ENCODE results near the gene MCOLN3. TPM values are rescaled to one million over a fixed set of nuclear protein-coding genes. Genes with fewer than 3 reads are reported as not detected.

MCOLN3 gene
- total and polyA plus RNA-seq, 5 donors = 9.0 to 18.9 (median 15.2) TPM

DNA sequence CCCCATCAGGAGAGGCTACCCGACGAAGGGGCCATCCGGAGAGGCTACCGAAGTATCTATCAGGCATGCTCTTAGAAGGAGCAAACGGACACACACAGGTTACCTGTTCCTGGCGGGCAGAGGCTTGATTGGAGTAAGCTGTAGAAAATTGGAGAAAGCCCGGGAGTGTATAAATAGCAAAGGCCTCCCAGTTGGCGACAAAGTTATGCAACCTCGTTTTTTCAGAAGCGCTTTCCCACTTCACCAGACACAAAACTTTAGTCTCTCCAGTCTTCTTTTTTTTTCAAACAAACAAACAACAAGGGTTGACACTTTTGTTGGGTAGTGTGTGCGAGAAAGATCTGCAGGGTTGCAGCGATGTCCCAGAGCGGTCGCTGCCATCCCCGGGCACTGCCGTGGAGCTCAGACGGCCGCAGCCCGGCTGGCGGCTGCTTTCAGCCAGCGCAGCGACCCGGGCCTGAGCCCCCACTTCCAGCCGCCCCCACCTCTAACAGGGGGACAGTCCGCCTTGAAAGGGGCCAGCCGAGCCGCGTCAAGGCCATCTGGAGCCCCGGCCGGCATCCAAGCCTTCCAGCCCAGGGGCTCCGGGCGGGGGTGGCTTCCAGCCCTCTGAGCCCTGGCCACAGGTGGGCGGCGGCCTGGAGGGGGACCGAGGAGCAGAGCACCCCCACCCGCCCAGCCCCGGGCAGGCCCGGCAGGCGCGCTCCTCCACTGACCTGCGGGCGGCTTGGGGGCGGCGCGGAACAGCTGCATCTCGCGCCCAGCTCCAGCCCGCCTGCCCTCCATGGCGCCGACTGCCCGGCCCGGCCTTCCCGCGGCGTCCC is 616 bp downstream of the MCOLN3 start:
- WGBS = 4% methylated on average over 53 of the region's 55 CpGs
- DNase-seq (peak in 2 of 3 donors; percentile 60 to 62), ATAC-seq (peak; percentile 72 to 77)
- peak overlapping the region; percentile 64 for H3K4me3 ChIP-seq (ENCODE audit: low read length)
- no peaks in the 10 kb centered on the region for H3K27me3 ChIP-seq (ENCODE audit: control insufficient read depth, insufficient read depth)
- H3K4me1 ChIP-seq (ENCODE audit: control insufficient read depth, insufficient read depth, low read length) = peaks cover 5% of the 10 kb centered on the region
- no peak overlapping the region for H3K27ac ChIP-seq (ENCODE audit: low read length)
- H3K9me3 ChIP-seq (ENCODE audit: control insufficient read depth, low read length) = no peaks in the 10 kb centered on the region
- intact Hi-C loops (cut with DNase I) = no loop called here

GRCh38 chr1:85047144-85047471 is 1.2 kb downstream of the MCOLN3 start:
- intact Hi-C loops (cut with DNase I) = no loop called here
- H3K4me3 ChIP-seq (ENCODE audit: low read length) = peak overlapping the region; percentile 64
- 36% methylated on average over 12 of the region's 12 CpGs for WGBS
- DNase-seq (no peak), ATAC-seq (peak; percentile 17 to 29)
- no peaks in the 10 kb centered on the region for H3K27me3 ChIP-seq (ENCODE audit: control insufficient read depth, insufficient read depth)
- no peak overlapping the region for H3K27ac ChIP-seq (ENCODE audit: low read length)
- H3K9me3 ChIP-seq (ENCODE audit: control insufficient read depth, low read length) = no peaks in the 10 kb centered on the region
- peaks cover 5% of the 10 kb centered on the region for H3K4me1 ChIP-seq (ENCODE audit: control insufficient read depth, insufficient read depth, low read length)

DNA sequence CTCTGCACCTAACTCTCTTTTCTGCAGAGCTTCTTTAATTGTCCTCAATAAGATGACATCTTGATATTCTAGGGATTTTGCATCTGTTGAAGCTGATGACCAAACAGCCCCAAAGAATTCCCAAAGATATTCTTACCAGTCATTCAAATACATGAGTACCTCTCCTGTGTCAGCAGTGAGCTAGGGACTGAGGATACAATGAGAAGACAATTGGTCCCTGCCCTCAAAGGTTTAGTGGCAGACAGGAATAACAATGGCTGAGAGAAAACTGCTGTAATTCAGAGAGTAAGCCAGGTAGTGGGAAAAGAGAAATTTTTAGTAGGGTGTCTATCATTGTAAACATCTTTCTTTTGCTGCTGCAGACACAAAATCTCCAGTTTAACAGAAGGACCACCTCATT is 5.9 kb downstream of the MCOLN3 start:
- no peaks in the 10 kb centered on the region for H3K9me3 ChIP-seq (ENCODE audit: control insufficient read depth, low read length)
- ATAC-seq = no peak
- H3K27me3 ChIP-seq (ENCODE audit: control insufficient read depth, insufficient read depth) = no peaks in the 10 kb centered on the region
- no peak for DNase-seq
- H3K27ac ChIP-seq (ENCODE audit: low read length) = no peak overlapping the region
- intact Hi-C loops (cut with DNase I) = no loop called here
- H3K4me1 ChIP-seq (ENCODE audit: control insufficient read depth, insufficient read depth, low read length) = peaks cover 2% of the 10 kb centered on the region
- no peak overlapping the region for H3K4me3 ChIP-seq (ENCODE audit: low read length)

GRCh38 chr1:85041793-85042192 is 6.5 kb downstream of the MCOLN3 start:
- Histone ChIP-seq H3K9me3 (ENCODE audit: control insufficient read depth, low read length) (no peaks in the 10 kb centered on the region), H3K27ac (ENCODE audit: low read length) (no peak overlapping the region), H3K4me1 (ENCODE audit: control insufficient read depth, insufficient read depth, low read length) (no peaks in the 10 kb centered on the region), H3K4me3 (ENCODE audit: low read length) (no peak overlapping the region), H3K27me3 (ENCODE audit: control insufficient read depth, insufficient read depth) (no peaks in the 10 kb centered on the region)
- DNase-seq (no peak), ATAC-seq (no peak)
- 87% methylated on average over 5 of the region's 5 CpGs for WGBS
- intact Hi-C loops (cut with DNase I) = no loop called here

GRCh38 chr1:85033221-85033620 is 15.1 kb downstream of the MCOLN3 start:
- 67% methylated on average over 2 of the region's 2 CpGs for whole genome bisulfite sequencing
- H3K27ac ChIP-seq (ENCODE audit: low read length) = no peak overlapping the region

DNA sequence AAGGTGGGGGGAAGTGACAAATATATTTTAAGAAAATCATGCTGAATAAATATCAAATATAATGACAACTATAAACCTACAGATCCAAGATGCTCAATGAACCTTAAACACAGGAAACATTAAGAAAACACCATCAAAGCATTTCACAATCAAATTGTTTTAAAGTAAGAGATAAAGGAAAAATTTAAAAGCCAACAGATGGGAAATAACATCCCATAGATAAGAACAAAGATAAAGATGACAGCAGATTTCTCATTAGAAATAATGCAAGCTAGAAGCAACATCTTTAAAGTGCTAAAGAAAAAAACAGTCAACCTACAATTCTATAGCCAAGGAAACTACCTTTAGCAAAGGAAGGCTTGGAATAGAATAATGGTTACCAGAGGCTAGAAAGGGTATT is 17.8 kb downstream of the MCOLN3 start:
- Histone ChIP-seq H3K9me3 (ENCODE audit: control insufficient read depth, low read length) (no peaks in the 10 kb centered on the region), H3K4me3 (ENCODE audit: low read length) (no peak overlapping the region), H3K27ac (ENCODE audit: low read length) (no peak overlapping the region), H3K27me3 (ENCODE audit: control insufficient read depth, insufficient read depth) (no peaks in the 10 kb centered on the region), H3K4me1 (ENCODE audit: control insufficient read depth, insufficient read depth, low read length) (no peaks in the 10 kb centered on the region)
- ATAC-seq = no peak
- intact Hi-C loops (cut with DNase I) = no loop called here
- DNase-seq = no peak

More at GRCh38 chr1:85033221-85033620, 15.1 kb downstream of the MCOLN3 start:
- H3K9me3 ChIP-seq (ENCODE audit: control insufficient read depth, low read length) = no peaks in the 10 kb centered on the region
- H3K27me3 ChIP-seq (ENCODE audit: control insufficient read depth, insufficient read depth) = no peaks in the 10 kb centered on the region
- ATAC-seq = no peak
- no peak for DNase-seq
- intact Hi-C loops (cut with DNase I) = no loop called here
- no peak overlapping the region for H3K4me3 ChIP-seq (ENCODE audit: low read length)
- H3K4me1 ChIP-seq (ENCODE audit: control insufficient read depth, insufficient read depth, low read length) = no peaks in the 10 kb centered on the region

DNA sequence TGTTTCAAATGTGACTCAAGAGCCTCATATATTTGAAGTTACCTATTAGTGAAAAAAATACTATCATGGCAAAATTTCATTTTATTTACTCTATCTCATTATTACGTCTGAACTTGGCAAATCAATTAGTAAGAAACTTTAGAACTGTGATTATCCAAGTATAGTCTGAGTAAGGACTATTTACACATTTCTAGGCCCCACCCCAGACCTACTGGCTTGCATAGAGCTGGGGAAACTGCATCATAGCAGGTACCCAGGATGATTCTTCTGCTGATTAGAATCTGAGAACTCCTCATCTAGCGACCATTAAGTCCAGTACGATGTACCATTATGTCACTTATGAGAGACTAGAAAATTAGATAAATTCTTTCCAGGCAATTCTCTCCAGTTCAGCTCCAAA is 20.1 kb downstream of the MCOLN3 start:
- H3K27ac ChIP-seq (ENCODE audit: low read length) = no peak overlapping the region
- H3K27me3 ChIP-seq (ENCODE audit: control insufficient read depth, insufficient read depth) = no peaks in the 10 kb centered on the region
- H3K4me3 ChIP-seq (ENCODE audit: low read length) = no peak overlapping the region
- ATAC-seq (no peak), DNase-seq (no peak)
- 84% methylated on average over 3 of the region's 3 CpGs for WGBS
- intact Hi-C loops (cut with DNase I) = loop anchor here in 1 of 4 donors (5.0 kb wide), 1 partner anchor 81 kb away; no protein-coding TSS in a partner anchor
- H3K9me3 ChIP-seq (ENCODE audit: control insufficient read depth, low read length) = no peaks in the 10 kb centered on the region
- H3K4me1 ChIP-seq (ENCODE audit: control insufficient read depth, insufficient read depth, low read length) = no peaks in the 10 kb centered on the region

GRCh38 chr1:85027242-85027983 is 20.9 kb downstream of the MCOLN3 start:
- intact Hi-C loops (cut with DNase I) = loop anchor here in 1 of 4 donors (5.0 kb wide), 1 partner anchor 80 kb away; no protein-coding TSS in a partner anchor
- Histone ChIP-seq H3K9me3 (ENCODE audit: control insufficient read depth, low read length) (no peaks in the 10 kb centered on the region), H3K4me1 (ENCODE audit: control insufficient read depth, insufficient read depth, low read length) (no peaks in the 10 kb centered on the region), H3K27me3 (ENCODE audit: control insufficient read depth, insufficient read depth) (no peaks in the 10 kb centered on the region), H3K4me3 (ENCODE audit: low read length) (no peak overlapping the region), H3K27ac (ENCODE audit: low read length) (no peak overlapping the region)
- ATAC-seq (peak; percentile 47 to 72), DNase-seq (no peak)
- 78% methylated on average over 5 of the region's 5 CpGs for WGBS

DNA sequence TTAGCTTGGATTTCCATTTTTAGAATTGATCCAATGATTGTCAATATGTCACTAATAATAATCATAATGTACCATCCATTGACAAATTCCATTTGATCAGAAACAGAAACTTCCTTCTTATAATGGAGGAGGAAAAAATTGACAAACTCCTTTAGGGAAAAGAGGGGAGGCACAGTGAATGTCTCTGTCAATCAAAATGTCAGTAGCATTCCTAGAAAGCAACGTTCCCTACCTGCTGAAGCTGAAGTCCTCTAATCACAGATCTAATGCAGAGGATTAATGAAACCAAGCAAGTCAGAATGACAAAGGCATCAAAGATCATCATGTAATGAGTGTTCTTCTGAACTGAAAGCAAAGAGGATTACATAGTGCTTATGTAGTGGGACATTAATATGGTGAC is 22.4 kb downstream of the MCOLN3 start:
- intact Hi-C loops (cut with DNase I) = loop anchor here in 1 of 4 donors (5.0 kb wide), 1 partner anchor 79 kb away; no protein-coding TSS in a partner anchor
- Histone ChIP-seq H3K27ac (ENCODE audit: low read length) (no peak overlapping the region), H3K4me1 (ENCODE audit: control insufficient read depth, insufficient read depth, low read length) (no peaks in the 10 kb centered on the region), H3K9me3 (ENCODE audit: control insufficient read depth, low read length) (no peaks in the 10 kb centered on the region), H3K27me3 (ENCODE audit: control insufficient read depth, insufficient read depth) (no peaks in the 10 kb centered on the region), H3K4me3 (ENCODE audit: low read length) (no peak overlapping the region)
- ATAC-seq = no peak
- DNase-seq = no peak
- 49% methylated on average over 1 of the region's 1 CpG for WGBS

- no peak for DNase-seq
- Histone ChIP-seq H3K4me1 (ENCODE audit: control insufficient read depth, insufficient read depth, low read length) (no peaks in the 10 kb centered on the region), H3K27ac (ENCODE audit: low read length) (no peak overlapping the region), H3K27me3 (ENCODE audit: control insufficient read depth, insufficient read depth) (no peaks in the 10 kb centered on the region), H3K4me3 (ENCODE audit: low read length) (no peak overlapping the region), H3K9me3 (ENCODE audit: control insufficient read depth, low read length) (no peaks in the 10 kb centered on the region)
- no peak for ATAC-seq
- intact Hi-C loops (cut with DNase I) = loop anchor here in 1 of 4 donors (5.0 kb wide), 1 partner anchor 77 kb away; no protein-coding TSS in a partner anchor
- WGBS = 89% methylated on average over 3 of the region's 3 CpGs
These were observed 23.6 kb downstream of the MCOLN3 start for GRCh38 chr1:85024736-85025135.

DNA sequence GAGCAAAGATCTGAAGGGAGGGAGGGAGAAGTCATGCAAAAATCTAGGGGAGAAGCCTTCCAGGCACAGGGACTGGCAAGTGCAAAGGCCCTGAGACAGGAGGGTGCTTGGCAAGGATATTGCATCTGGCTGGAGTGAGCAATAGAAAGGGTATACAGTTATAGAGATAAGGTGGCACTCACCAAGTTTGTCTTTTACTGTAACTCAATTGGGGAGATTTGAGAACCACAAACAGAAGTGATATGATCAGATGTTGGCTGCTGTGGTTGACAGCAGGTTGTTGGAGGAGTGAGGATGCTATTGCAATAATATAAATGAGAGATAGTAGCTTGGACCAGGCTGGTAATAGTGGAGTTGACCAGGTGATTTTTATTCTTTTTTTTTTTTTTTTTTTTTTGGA is 25.6 kb downstream of the MCOLN3 start:
- Histone ChIP-seq H3K27ac (ENCODE audit: low read length) (no peak overlapping the region), H3K27me3 (ENCODE audit: control insufficient read depth, insufficient read depth) (no peaks in the 10 kb centered on the region), H3K4me1 (ENCODE audit: control insufficient read depth, insufficient read depth, low read length) (no peaks in the 10 kb centered on the region), H3K9me3 (ENCODE audit: control insufficient read depth, low read length) (no peaks in the 10 kb centered on the region), H3K4me3 (ENCODE audit: low read length) (no peak overlapping the region)
- ATAC-seq (no peak), DNase-seq (no peak)
- intact Hi-C loops (cut with DNase I) = no loop called here
